Neuronal stem cell (in vitro differentiated cells): ENCODE measurements around the gene REC114.

ENCODE experiments used
- DNase-seq: peaks from one replicate; pipeline ENCODE4 v3.0.0-alpha.2; 2013; ENCODE audit warnings: low spot score
- H2AFZ ChIP-seq: one replicate; pipeline ENCODE4 v1.6.1; 2013; ENCODE audit warnings: mild to moderate bottlenecking, low read length, inconsistent platforms
- H2AK5ac ChIP-seq: 2 replicates; pipeline ENCODE4 v1.6.1; 2013; ENCODE audit warnings: low read depth, mild to moderate bottlenecking, inconsistent platforms, low read length, moderate library complexity, mixed read lengths
- H2BK120ac ChIP-seq: 2 replicates; pipeline ENCODE4 v1.6.1; 2013; ENCODE audit warnings: low read depth, mild to moderate bottlenecking, inconsistent platforms, low read length, moderate library complexity, mixed read lengths
- H2BK12ac ChIP-seq: one replicate; pipeline ENCODE4 v1.6.1; 2013; ENCODE audit warnings: low read length, inconsistent platforms
- H2BK15ac ChIP-seq: 2 replicates; pipeline ENCODE4 v1.6.1; 2013; ENCODE audit warnings: mild to moderate bottlenecking, low read length, inconsistent platforms, mixed read lengths
- H2BK5ac ChIP-seq: one replicate; pipeline ENCODE4 v1.6.1; 2013; ENCODE audit warnings: inconsistent platforms, mild to moderate bottlenecking, low read length, moderate library complexity
- H3K14ac ChIP-seq: one replicate; pipeline ENCODE4 v1.6.1; 2013; ENCODE audit warnings: low read length, inconsistent platforms
- H3K18ac ChIP-seq: 2 replicates; pipeline ENCODE4 v1.6.1; 2013; ENCODE audit warnings: low read length, inconsistent platforms
- H3K23ac ChIP-seq: 2 replicates; pipeline ENCODE4 v1.6.1; 2013; ENCODE audit warnings: low read depth, mild to moderate bottlenecking, mixed read lengths, low read length, inconsistent platforms; ENCODE audit not compliant: poor library complexity
- H3K27ac ChIP-seq: replicated peaks from 3 replicates; pipeline ENCODE4 v1.5.1; 2013; ENCODE audit warnings: low read length, inconsistent platforms
- H3K27me3 ChIP-seq, 3 experiments: 2 replicates each; pipeline ENCODE4 v1.6.1; 2013; ENCODE audit warnings: low read length in 3 of 3, mild to moderate bottlenecking in 2 of 3, inconsistent platforms in 1 of 3, low read depth in 1 of 3, mixed read lengths in 1 of 3, moderate library complexity in 1 of 3; ENCODE audit not compliant: control insufficient read depth in 3 of 3, insufficient read depth in 3 of 3
- H3K36me3 ChIP-seq, 2 donors: replicated peaks in 1 of 2; 2 replicates each; pipeline ENCODE4 v1.6.1; 2013; ENCODE audit warnings: low read length in 2 of 2; ENCODE audit not compliant: control insufficient read depth in 2 of 2, insufficient read depth in 2 of 2
- H3K4ac ChIP-seq: 2 replicates; pipeline ENCODE4 v1.6.1; 2013; ENCODE audit warnings: inconsistent platforms, mild to moderate bottlenecking, low read length, moderate library complexity
- H3K4me1 ChIP-seq, 2 donors: 1 replicate in 1 of 2; 2 replicates in 1 of 2; pipeline ENCODE4 v1.6.1; 2013; ENCODE audit warnings: low read length in 2 of 2, low read depth in 1 of 2; ENCODE audit not compliant: control insufficient read depth in 2 of 2, insufficient read depth in 1 of 2
- H3K4me2 ChIP-seq: one replicate; pipeline ENCODE4 v1.6.1; 2013; ENCODE audit warnings: mild to moderate bottlenecking, low read length, inconsistent platforms; ENCODE audit not compliant: insufficient read depth, poor library complexity, severe bottlenecking
- H3K4me3 ChIP-seq, 2 donors: 2 replicates each; pipeline ENCODE4 v1.5.1; 2013; ENCODE audit warnings: low read length in 2 of 2, mild to moderate bottlenecking in 2 of 2, inconsistent platforms in 1 of 2, moderate library complexity in 1 of 2
- H3K79me1 ChIP-seq: one replicate; pipeline ENCODE4 v1.6.1; 2013; ENCODE audit warnings: low read depth, mild to moderate bottlenecking, inconsistent platforms, low read length, moderate library complexity
- H3K9ac ChIP-seq: one replicate; pipeline ENCODE4 v1.6.1; 2013; ENCODE audit warnings: mild to moderate bottlenecking, low read depth, low read length, inconsistent platforms; ENCODE audit not compliant: poor library complexity
- H3K9me3 ChIP-seq, 2 donors: replicated peaks in 1 of 2; 2 replicates each; pipeline versions ENCODE3 to v1.6.1; 2013; ENCODE audit warnings: low read length in 2 of 2, mild to moderate bottlenecking in 2 of 2, inconsistent platforms in 1 of 2, low read depth in 1 of 2, mixed read lengths in 1 of 2, moderate library complexity in 1 of 2; ENCODE audit not compliant: control insufficient read depth in 2 of 2, insufficient read depth in 1 of 2
- H4K8ac ChIP-seq: one replicate; pipeline ENCODE4 v1.6.1; 2013; ENCODE audit warnings: low read depth, mild to moderate bottlenecking, inconsistent platforms, low read length, moderate library complexity
- H4K91ac ChIP-seq: one replicate; pipeline ENCODE4 v1.6.1; 2013; ENCODE audit warnings: low read length, low read depth, mild to moderate bottlenecking, inconsistent platforms; ENCODE audit not compliant: poor library complexity
- WGBS, 2 donors: extraction: QIAGEN DNeasy Blood & Tissue Kit; methylation state at CpG; one replicate each; pipeline ENCODE4 v1.1.7; 2013; ENCODE audit warnings: missing lambda C conversion rate in 2 of 2, mixed read lengths in 1 of 2; ENCODE audit not compliant: insufficient read length in 2 of 2, insufficient replicate concordance in 1 of 2; ENCODE audit errors: extremely low coverage in 2 of 2; 5-methylcytosine and 5-hydroxymethylcytosine counted together

The REC114 gene

DNA sequence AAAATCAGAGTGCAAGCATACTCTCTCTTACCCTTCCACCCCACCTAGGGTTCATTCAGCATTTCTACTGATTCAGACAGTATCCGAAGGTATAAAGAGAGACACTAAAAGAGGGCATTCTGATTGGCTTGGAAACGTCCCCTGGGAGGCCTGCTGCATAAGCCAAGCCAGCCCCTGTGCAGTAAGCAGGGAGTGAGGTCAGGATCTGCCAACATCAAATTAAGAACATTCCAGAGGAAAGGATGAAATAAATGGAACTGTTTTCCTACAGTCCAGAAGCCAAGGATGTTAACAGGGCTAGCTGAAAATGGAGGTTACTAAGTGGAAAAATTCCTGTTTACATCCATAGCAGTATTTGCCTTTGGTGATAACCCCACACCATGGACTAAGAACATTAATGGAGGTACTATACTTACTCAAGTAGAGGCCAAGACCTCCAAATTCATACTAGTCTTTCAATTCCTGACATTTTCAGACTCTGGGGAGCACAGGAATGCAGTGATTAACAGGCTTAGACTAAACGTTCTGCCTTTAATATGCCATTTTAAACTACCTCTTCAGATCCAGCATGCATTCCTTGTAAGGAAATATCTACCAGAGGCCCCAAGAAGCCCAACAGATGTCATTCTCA lies 155.7 kb downstream of the REC114 start:
- Histone ChIP-seq H3K9ac (no peak overlapping the region), H3K18ac (no peak overlapping the region), H2AK5ac (no peak overlapping the region), H3K23ac (no peak overlapping the region), H2BK120ac (no peak overlapping the region), H3K36me3 (peaks cover 0 to 12% of the 10 kb centered on the region in 2 donors), H3K27me3 (no peaks in the 10 kb centered on the region), H3K14ac (no peak overlapping the region), H3K4me3 (no peak overlapping the region), H3K79me1 (no peaks in the 10 kb centered on the region), H4K8ac (no peak overlapping the region), H2BK12ac (no peak overlapping the region), H2BK15ac (no peak overlapping the region), H4K91ac (no peak overlapping the region), H3K9me3 (no peaks in the 10 kb centered on the region), H2AFZ (no peak overlapping the region), H3K4ac (no peak overlapping the region), H3K4me1 (peaks cover 22 to 45% of the 10 kb centered on the region in 2 donors), H3K27ac (no peak overlapping the region), H2BK5ac (no peak overlapping the region), H3K4me2 (no peak overlapping the region)
- WGBS, 2 donors = no CpG with 5 or more reads among the region's 3 CpGs
- DNase-seq = no peak

DNA sequence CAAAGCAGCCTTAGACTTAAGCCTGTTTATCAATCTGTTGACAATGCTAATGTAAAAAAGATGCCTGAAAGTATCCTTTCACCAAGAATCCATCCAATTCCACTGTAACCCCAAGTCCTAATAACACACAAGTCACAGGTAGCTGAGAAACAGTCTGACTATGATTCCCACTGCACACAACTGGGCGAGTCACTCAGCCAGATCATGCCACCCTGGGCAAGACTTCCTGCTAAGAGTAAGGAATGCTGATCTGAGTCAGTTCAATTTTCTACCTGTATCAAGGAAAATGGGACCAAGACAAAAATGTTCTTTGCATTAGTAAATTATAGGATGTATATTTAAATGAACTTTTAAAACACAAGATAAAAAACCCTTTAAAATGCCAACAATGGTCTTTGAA lies 157.0 kb downstream of the REC114 start:
- Histone ChIP-seq H3K27ac (peak overlapping the region; percentile 38), H3K79me1 (peaks cover 2% of the 10 kb centered on the region), H2BK12ac (no peak overlapping the region), H3K18ac (no peak overlapping the region), H3K14ac (no peak overlapping the region), H3K23ac (no peak overlapping the region), H3K9me3 (no peaks in the 10 kb centered on the region), H2AFZ (no peak overlapping the region), H3K36me3 (peaks cover 0 to 12% of the 10 kb centered on the region in 2 donors), H2BK5ac (no peak overlapping the region), H3K4me2 (no peak overlapping the region), H4K91ac (no peak overlapping the region), H3K4ac (no peak overlapping the region), H2AK5ac (no peak overlapping the region), H4K8ac (no peak overlapping the region), H3K27me3 (no peaks in the 10 kb centered on the region), H3K9ac (no peak overlapping the region), H3K4me1 (peaks cover 22 to 45% of the 10 kb centered on the region in 2 donors), H2BK15ac (no peak overlapping the region), H2BK120ac (no peak overlapping the region), H3K4me3 (no peak overlapping the region)
- DNase-seq = no peak
- no CpG with 5 or more reads among the region's 1 CpG for WGBS, 2 donors

DNA sequence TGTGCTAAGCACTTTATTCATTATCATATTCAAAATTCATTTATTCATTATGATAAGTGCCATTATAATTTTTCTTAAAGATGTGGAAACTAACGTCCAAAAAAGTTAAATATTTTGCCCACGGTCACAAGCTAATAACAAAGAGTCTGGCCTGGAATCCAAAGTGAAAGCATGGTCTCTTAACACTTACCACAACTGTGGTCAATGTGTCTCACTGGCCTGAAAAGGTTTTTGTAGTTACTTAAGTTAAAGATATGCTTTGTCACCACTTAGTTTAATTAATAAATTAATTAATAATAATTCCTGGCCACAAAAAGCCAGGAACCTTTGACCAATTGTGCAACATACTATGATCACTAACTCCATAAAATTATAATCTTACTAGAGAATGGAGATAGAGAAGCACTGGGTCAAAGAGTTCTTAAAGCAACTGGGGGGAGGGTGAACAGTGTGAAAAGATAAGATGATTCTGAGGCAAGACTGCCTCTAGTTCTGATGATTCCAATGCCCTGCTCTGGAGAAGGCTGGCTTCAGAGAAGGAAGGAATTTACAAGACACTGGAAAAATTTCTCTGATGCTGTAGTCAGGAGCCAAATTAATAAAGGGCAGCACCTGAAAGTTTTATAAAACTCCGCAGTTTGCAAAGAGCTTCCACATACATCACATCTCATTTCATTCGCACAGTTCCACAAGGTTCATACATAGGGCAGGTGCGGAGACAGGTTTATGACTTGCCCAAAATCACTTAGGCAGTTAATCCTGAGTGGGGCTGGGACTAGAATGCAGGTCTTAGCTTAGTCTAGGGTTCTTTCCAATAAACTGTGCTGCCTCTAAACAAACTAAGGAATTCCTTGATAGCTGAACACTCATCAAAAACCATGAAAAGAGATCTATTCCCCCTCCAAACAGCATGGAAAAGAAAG lies 157.7 kb downstream of the REC114 start:
- H2BK12ac ChIP-seq = no peak overlapping the region
- no peak overlapping the region for H2BK5ac ChIP-seq
- no peaks in the 10 kb centered on the region for H3K27me3 ChIP-seq
- no peaks in the 10 kb centered on the region for H3K9me3 ChIP-seq
- no peak overlapping the region for H3K4ac ChIP-seq
- no peak overlapping the region for H3K9ac ChIP-seq
- H4K91ac ChIP-seq = no peak overlapping the region
- H3K23ac ChIP-seq = no peak overlapping the region
- WGBS, 2 donors = no CpG with 5 or more reads among the region's 5 CpGs
- peaks cover 2% of the 10 kb centered on the region for H3K79me1 ChIP-seq
- no peak overlapping the region for H3K14ac ChIP-seq
- H2BK15ac ChIP-seq = no peak overlapping the region
- H3K4me2 ChIP-seq = peak overlapping the region; percentile 34
- H3K27ac ChIP-seq = peak overlapping the region; percentile 86
- H2AK5ac ChIP-seq = no peak overlapping the region
- no peak overlapping the region for H2BK120ac ChIP-seq
- H3K4me3 ChIP-seq = no peak overlapping the region
- no peak overlapping the region for H2AFZ ChIP-seq
- peaks cover 22 to 45% of the 10 kb centered on the region in 2 donors for H3K4me1 ChIP-seq
- no peak overlapping the region for H4K8ac ChIP-seq
- DNase-seq = no peak
- no peak overlapping the region for H3K18ac ChIP-seq
- peaks cover 0 to 8% of the 10 kb centered on the region in 2 donors for H3K36me3 ChIP-seq
